ENCODE data around the gene MCTP1. TPM values are rescaled to one million over a fixed set of nuclear protein-coding genes. Genes with fewer than 3 reads are reported as not detected.

MCTP1 gene
- total and polyA plus RNA-seq, 2 donors from 2014 or later, result 1.4 to 19.3 TPM

GRCh38 chr5:95080030-95080429, 204.9 kb downstream of the MCTP1 start:
- TF ChIP-seq, protein P1, sequence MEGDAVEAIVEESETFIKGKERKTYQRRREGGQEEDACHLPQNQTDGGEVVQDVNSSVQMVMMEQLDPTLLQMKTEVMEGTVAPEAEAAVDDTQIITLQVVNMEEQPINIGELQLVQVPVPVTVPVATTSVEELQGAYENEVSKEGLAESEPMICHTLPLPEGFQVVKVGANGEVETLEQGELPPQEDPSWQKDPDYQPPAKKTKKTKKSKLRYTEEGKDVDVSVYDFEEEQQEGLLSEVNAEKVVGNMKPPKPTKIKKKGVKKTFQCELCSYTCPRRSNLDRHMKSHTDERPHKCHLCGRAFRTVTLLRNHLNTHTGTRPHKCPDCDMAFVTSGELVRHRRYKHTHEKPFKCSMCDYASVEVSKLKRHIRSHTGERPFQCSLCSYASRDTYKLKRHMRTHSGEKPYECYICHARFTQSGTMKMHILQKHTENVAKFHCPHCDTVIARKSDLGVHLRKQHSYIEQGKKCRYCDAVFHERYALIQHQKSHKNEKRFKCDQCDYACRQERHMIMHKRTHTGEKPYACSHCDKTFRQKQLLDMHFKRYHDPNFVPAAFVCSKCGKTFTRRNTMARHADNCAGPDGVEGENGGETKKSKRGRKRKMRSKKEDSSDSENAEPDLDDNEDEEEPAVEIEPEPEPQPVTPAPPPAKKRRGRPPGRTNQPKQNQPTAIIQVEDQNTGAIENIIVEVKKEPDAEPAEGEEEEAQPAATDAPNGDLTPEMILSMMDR (IDR thresholded peaks at IDR 0.05; ENCODE audit: borderline replicate concordance, extremely low read depth, insufficient read depth), result no peak
- H3K9ac ChIP-seq (ENCODE audit: low read length in 3 of 3), result no peak overlapping the region
- intact Hi-C loops (cut with DNase I), result no loop called here
- H3K9me3 ChIP-seq (ENCODE audit: control insufficient read depth in 2 of 3, insufficient read depth in 1 of 3, low read length in 3 of 3), result no peaks in the 10 kb centered on the region
- no peaks in the 10 kb centered on the region for H3K36me3 ChIP-seq (ENCODE audit: control insufficient read depth in 2 of 3, insufficient read depth in 3 of 3, low read length in 3 of 3)
- FAIRE-seq, result no peak
- no peaks in the 10 kb centered on the region for H3K4me1 ChIP-seq (ENCODE audit: control insufficient read depth in 2 of 3, insufficient read depth in 2 of 3, low read depth in 1 of 3, low read length in 3 of 3)
- no peak overlapping the region for H3K27ac ChIP-seq (ENCODE audit: low read depth in 2 of 2, low read length in 2 of 2)
- H3K27me3 ChIP-seq (ENCODE audit: control insufficient read depth, insufficient read depth, low read length), result no peaks in the 10 kb centered on the region
- no peak overlapping the region for H3K4me3 ChIP-seq (ENCODE audit: low read length in 3 of 3)
- no peak for DNase-seq

DNA sequence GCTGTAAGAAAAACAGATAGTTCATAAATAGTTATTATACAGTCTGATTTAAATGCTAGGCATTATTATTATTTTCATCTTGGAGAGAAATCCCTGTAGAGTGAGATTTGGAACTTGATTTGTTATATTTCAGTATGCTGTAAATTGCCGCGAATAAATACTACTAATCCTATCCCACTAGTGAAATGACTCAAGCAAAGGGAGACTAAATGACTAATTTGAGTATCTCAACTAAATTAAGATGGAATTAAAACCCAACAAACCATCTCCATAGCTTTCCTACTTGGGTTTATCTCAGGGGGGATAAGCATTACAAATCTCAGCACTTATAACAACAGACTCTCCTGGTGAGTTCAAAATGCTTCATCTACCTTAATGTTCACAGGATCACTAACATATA, 206.0 kb downstream of the MCTP1 start:
- H3K27me3 ChIP-seq (ENCODE audit: control insufficient read depth, insufficient read depth, low read length), result no peaks in the 10 kb centered on the region
- intact Hi-C loops (cut with DNase I), result no loop called here
- no peaks in the 10 kb centered on the region for H3K4me1 ChIP-seq (ENCODE audit: control insufficient read depth in 2 of 3, insufficient read depth in 2 of 3, low read depth in 1 of 3, low read length in 3 of 3)
- no peak overlapping the region for H3K9ac ChIP-seq (ENCODE audit: low read length in 3 of 3)
- TF ChIP-seq, protein P1 (IDR thresholded peaks at IDR 0.05; ENCODE audit: borderline replicate concordance, extremely low read depth, insufficient read depth), result no peak
- H3K36me3 ChIP-seq (ENCODE audit: control insufficient read depth in 2 of 3, insufficient read depth in 3 of 3, low read length in 3 of 3), result no peaks in the 10 kb centered on the region
- DNase-seq (no peak), FAIRE-seq (no peak)
- H3K27ac ChIP-seq (ENCODE audit: low read depth in 2 of 2, low read length in 2 of 2), result no peak overlapping the region
- no peaks in the 10 kb centered on the region for H3K9me3 ChIP-seq (ENCODE audit: control insufficient read depth in 2 of 3, insufficient read depth in 1 of 3, low read length in 3 of 3)
- H3K4me3 ChIP-seq (ENCODE audit: low read length in 3 of 3), result no peak overlapping the region

GRCh38 chr5:95076395-95077185, 208.3 kb downstream of the MCTP1 start:
- DNase-seq (no peak), FAIRE-seq (no peak)
- TF ChIP-seq, protein P1 (IDR thresholded peaks at IDR 0.05; ENCODE audit: borderline replicate concordance, extremely low read depth, insufficient read depth), result no peak
- Histone ChIP-seq H3K4me3 (ENCODE audit: low read length in 3 of 3) (no peak overlapping the region), H3K9me3 (ENCODE audit: control insufficient read depth in 2 of 3, insufficient read depth in 1 of 3, low read length in 3 of 3) (no peaks in the 10 kb centered on the region), H3K4me1 (ENCODE audit: control insufficient read depth in 2 of 3, insufficient read depth in 2 of 3, low read depth in 1 of 3, low read length in 3 of 3) (no peaks in the 10 kb centered on the region), H3K27me3 (ENCODE audit: control insufficient read depth, insufficient read depth, low read length) (no peaks in the 10 kb centered on the region), H3K27ac (ENCODE audit: low read depth in 2 of 2, low read length in 2 of 2) (no peak overlapping the region), H3K9ac (ENCODE audit: low read length in 3 of 3) (no peak overlapping the region), H3K36me3 (ENCODE audit: control insufficient read depth in 2 of 3, insufficient read depth in 3 of 3, low read length in 3 of 3) (no peaks in the 10 kb centered on the region)
- intact Hi-C loops (cut with DNase I), result no loop called here

All from kidney (tissue), 14 donors.